GM19397 (cell line): ENCODE results near the gene C1orf105.
"Not testable (repeated sequence)": the region's sequence is repeated elsewhere in the genome, so short reads cannot be mapped to it uniquely, and the experiment has no call there.

ENCODE experiments used
- ATAC-seq: cut with Tn5 transposase; IDR thresholded peaks from one replicate; pipeline ENCODE4 v1.9.1; 2021; ENCODE audit warnings: mild to moderate bottlenecking, moderate library complexity; ENCODE audit not compliant: unreplicated experiment

The C1orf105 gene

GRCh38 chr1:172420385-172420784, at the start of gene C1orf105:
C1orf105 (plus strand) TSS chr1:172420685; CDS start chr1:172420886, 201 bp downstream.
- no peak for ATAC-seq

GRCh38 chr1:172371646-172372045, 48.8 kb upstream of the C1orf105 start:
- not testable (repeated sequence) for ATAC-seq

- ATAC-seq: no peak
These were observed 46.6 kb upstream of the C1orf105 start for GRCh38 chr1:172373864-172374263.

- ATAC-seq: no peak
These were observed 45.3 kb upstream of the C1orf105 start for GRCh38 chr1:172375211-172375631.

- ATAC-seq: no peak
These were observed 44.1 kb upstream of the C1orf105 start for GRCh38 chr1:172376431-172376830.

GRCh38 chr1:172377565-172377964, 42.9 kb upstream of the C1orf105 start:
- no peak for ATAC-seq

- no peak for ATAC-seq
These were observed 42.2 kb upstream of the C1orf105 start for GRCh38 chr1:172378109-172378760.

- no peak for ATAC-seq
These were observed 39.8 kb upstream of the C1orf105 start for GRCh38 chr1:172380441-172381244.

- ATAC-seq: no peak
These were observed 38.5 kb upstream of the C1orf105 start for GRCh38 chr1:172381946-172382345.

GRCh38 chr1:172382406-172382805, 38.1 kb upstream of the C1orf105 start:
- no peak for ATAC-seq

- no peak for ATAC-seq
These were observed 37.5 kb upstream of the C1orf105 start for GRCh38 chr1:172382990-172383389.

GRCh38 chr1:172383536-172383935, 36.9 kb upstream of the C1orf105 start:
- no peak for ATAC-seq

- ATAC-seq: no peak
These were observed 35.8 kb upstream of the C1orf105 start for GRCh38 chr1:172384656-172385055.

- no peak for ATAC-seq
These were observed 34.4 kb upstream of the C1orf105 start for GRCh38 chr1:172386046-172386445.

- no peak for ATAC-seq
These were observed 32.0 kb upstream of the C1orf105 start for GRCh38 chr1:172388490-172388889.

GRCh38 chr1:172390301-172390682, 30.2 kb upstream of the C1orf105 start:
- ATAC-seq: peak; percentile 20

GRCh38 chr1:172390683-172391551, 29.6 kb upstream of the C1orf105 start:
- peak; percentile 68 for ATAC-seq

GRCh38 chr1:172391976-172392375, 28.5 kb upstream of the C1orf105 start:
- no peak for ATAC-seq

- no peak for ATAC-seq
These were observed 27.1 kb upstream of the C1orf105 start for GRCh38 chr1:172393354-172393753.

GRCh38 chr1:172394141-172394751, 26.2 kb upstream of the C1orf105 start:
- peak; percentile 66 for ATAC-seq

- no peak for ATAC-seq
These were observed 25.7 kb upstream of the C1orf105 start for GRCh38 chr1:172394811-172395210.
